GM20000 (cell line): Measurements from ENCODE around the gene LRRC7.

Experiments used
- DNase-seq: peaks from one replicate; pipeline ENCODE4 v3.0.0; 2012; ENCODE audit warnings: low spot score
- TF ChIP-seq, protein P1 (sequence below): IDR thresholded peaks from 2 replicates; pipeline ENCODE4 v1.5.1; 2012; ENCODE audit warnings: mild to moderate bottlenecking, control low read depth; ENCODE audit errors: extremely low read depth, missing control alignments

The LRRC7 gene

GRCh38 chr1:69738458-69739250, 170.9 kb downstream of the LRRC7 start:
- DNase-seq, result no peak
- TF ChIP-seq, protein P1, sequence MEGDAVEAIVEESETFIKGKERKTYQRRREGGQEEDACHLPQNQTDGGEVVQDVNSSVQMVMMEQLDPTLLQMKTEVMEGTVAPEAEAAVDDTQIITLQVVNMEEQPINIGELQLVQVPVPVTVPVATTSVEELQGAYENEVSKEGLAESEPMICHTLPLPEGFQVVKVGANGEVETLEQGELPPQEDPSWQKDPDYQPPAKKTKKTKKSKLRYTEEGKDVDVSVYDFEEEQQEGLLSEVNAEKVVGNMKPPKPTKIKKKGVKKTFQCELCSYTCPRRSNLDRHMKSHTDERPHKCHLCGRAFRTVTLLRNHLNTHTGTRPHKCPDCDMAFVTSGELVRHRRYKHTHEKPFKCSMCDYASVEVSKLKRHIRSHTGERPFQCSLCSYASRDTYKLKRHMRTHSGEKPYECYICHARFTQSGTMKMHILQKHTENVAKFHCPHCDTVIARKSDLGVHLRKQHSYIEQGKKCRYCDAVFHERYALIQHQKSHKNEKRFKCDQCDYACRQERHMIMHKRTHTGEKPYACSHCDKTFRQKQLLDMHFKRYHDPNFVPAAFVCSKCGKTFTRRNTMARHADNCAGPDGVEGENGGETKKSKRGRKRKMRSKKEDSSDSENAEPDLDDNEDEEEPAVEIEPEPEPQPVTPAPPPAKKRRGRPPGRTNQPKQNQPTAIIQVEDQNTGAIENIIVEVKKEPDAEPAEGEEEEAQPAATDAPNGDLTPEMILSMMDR, result no peak

DNA sequence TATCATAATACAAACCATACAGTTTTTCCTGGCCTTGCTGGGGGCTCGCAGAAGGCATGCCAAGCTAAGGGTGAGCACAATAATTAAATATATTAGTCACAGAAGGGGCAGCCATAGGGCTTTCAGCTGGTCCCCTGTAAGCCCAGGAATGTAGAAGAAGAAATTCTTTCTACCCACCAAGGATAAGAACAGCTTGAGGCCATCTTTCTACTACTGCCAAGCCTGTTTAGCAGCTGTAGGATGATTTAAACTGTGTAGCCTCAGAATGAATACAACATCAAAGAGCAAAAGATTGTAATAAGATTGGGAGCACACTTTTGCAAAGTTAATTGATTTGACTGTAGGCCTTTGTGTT, 171.5 kb downstream of the LRRC7 start:
- no peak for DNase-seq
- TF ChIP-seq, protein P1, result no peak

DNA sequence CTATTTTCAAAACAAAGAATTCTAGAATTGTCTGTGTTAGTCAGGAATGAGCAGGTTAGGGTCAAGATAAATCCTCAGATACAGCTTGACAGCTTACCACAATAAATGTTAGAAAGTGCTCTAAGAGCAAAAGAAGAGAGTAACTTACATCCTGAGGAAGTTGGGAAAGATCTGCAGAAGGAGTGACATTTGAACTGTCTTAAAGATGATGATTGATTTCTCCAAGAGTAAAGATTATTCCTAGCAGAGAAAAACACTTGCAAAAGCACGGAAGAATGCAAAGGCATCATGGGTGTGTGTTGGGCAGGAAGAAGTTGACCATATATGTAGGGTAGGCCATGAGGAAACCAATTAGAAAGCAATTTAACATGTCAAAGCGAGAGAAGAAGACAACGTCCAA, 175.4 kb downstream of the LRRC7 start:
- DNase-seq, result no peak

GRCh38 chr1:69744381-69744780, 176.7 kb downstream of the LRRC7 start:
- no peak for DNase-seq
- TF ChIP-seq, protein P1, result no peak

More for the DNA sequence above, 175.4 kb downstream of the LRRC7 start:
- TF ChIP-seq, protein P1, result no peak

- DNase-seq, result no peak
- TF ChIP-seq, protein P1, result no peak
Observed at GRCh38 chr1:69747207-69747606, 179.5 kb downstream of the LRRC7 start.

GRCh38 chr1:69750638-69751037, 182.9 kb downstream of the LRRC7 start:
- DNase-seq, result no peak
- TF ChIP-seq, protein P1, result no peak

DNA sequence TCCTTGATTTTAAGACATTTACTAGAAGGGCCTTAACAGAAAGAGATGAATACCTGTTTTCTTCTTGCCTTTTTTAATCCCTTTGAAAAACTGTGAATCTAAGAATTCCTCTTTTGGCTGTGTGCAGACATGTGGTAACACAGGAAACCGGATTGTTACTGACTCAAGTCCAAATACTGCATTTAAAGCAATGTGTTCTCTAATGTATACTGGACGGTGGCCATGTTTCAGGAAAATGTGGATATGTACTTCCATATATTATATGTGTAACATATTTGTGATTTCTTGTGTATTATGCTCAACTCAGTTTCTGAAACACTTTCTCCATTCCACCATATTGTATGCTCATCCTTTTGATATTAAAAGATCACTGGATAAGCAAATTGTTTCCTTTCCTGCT, 185.1 kb downstream of the LRRC7 start:
- DNase-seq, result no peak
- TF ChIP-seq, protein P1, result no peak
